Esophagus squamous epithelium (tissue), 5 donors: ENCODE measurements around the gene ADAMTSL1. TPM values are rescaled to one million over a fixed set of nuclear protein-coding genes. Genes with fewer than 3 reads are reported as not detected.

Experiments
- DNase-seq: peaks from one replicate; lab custom pipeline; 2025; lab: John Stamatoyannopoulos, UW
- H3K27ac ChIP-seq, 4 donors: fragments of 200-600 bp; sonication (generic); one replicate each; pipeline ENCODE4 v1.5.1; 2016 to 2019; ENCODE audit warnings: mild to moderate bottlenecking in 1 of 4
- H3K27me3 ChIP-seq, 4 donors: fragments of 200-600 bp; sonication (generic); 1 replicate in 3 of 4; 2 replicates in 1 of 4; pipeline versions ENCODE4 v1.5.1 to v1.6.0; 2017 to 2021; ENCODE audit warnings: antibody characterized with exemption in 1 of 4
- H3K36me3 ChIP-seq, 3 donors: fragments of 200-600 bp; sonication (generic); one replicate each; pipeline ENCODE4 v1.5.1; 2016 to 2019
- H3K4me1 ChIP-seq, 3 donors: fragments of 200-600 bp; sonication (generic); one replicate each; pipeline ENCODE4 v1.5.1; 2017 to 2019
- H3K4me3 ChIP-seq, 4 donors: fragments of 200-600 bp; sonication (generic); 1 replicate in 3 of 4; 2 replicates in 1 of 4; pipeline ENCODE4 v1.5.1; 2016 to 2019; ENCODE audit warnings: mild to moderate bottlenecking in 2 of 4, moderate library complexity in 1 of 4
- H3K9me3 ChIP-seq, 3 donors: fragments of 200-600 bp; sonication (generic); one replicate each; pipeline ENCODE4 v1.5.1; 2016 to 2019
- POLR2A ChIP-seq, 4 donors: fragments of 450-650 bp; IDR thresholded peaks; one replicate each; pipeline ENCODE4 v1.6.1; 2017; ENCODE audit warnings: antibody characterized with exemption in 4 of 4, mild to moderate bottlenecking in 4 of 4, moderate library complexity in 3 of 4
- WGBS, 2 donors: methylation state at CpG; one replicate each; pipeline ENCODE4 v1.1.5; 2018; 5-methylcytosine and 5-hydroxymethylcytosine counted together
- intact Hi-C: fragments of 100-400 bp; cut with DNase I; formaldehyde crosslinking; loops from one replicate; pipeline ENCODE4 v1.15.0; 2022
- total RNA-seq, 4 donors: library from RNA; depleted of rRNA; stranded (reverse); fragments of >200 nt; gene quantifications; one replicate each; pipeline ENCODE4 v1.1.0, GENCODE V29; 2016
- TF ChIP-seq, protein P1 (sequence below), 6 experiments: fragments of 450-650 bp in 4 of 6; fragments of 200-600 bp in 2 of 6; sonication (generic) in 2 of 6; IDR thresholded peaks; one replicate each; pipeline ENCODE4 v1.5.1; 2016 to 2019; ENCODE audit warnings: antibody characterized with exemption in 6 of 6, mild to moderate bottlenecking in 4 of 6, moderate library complexity in 4 of 6
- donor health status: DM: yes; HTN: yes; CAD: no.

ADAMTSL1 gene
- total RNA-seq, 4 donors from 2014 or later, result 0.80 to 23.7 (median 2.3) TPM

DNA sequence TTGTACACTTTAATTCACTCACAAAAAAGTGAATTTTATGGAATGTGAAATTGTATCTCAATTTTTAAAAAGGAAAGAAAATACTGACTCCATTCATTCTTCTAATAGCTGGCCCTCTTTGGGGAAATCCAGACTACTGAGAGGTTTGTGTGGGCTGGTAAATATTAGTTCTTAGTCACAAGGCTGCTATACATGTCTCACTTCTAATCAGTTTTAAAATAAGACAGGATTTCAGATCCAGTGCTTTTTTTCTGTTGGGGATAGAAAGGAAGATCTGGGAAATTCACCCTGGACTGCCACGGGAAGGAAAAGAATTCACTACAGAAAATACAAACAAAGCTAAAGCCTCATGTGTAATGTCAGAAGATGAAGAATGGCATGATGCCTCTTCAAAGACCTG is 32.7 kb upstream of the ADAMTSL1 start:
- 17% methylated on average over 1 of the region's 1 CpG for WGBS, 2 donors
- no peak overlapping the region for H3K27ac ChIP-seq
- H3K9me3 ChIP-seq, result no peaks in the 10 kb centered on the region
- no peaks in the 10 kb centered on the region for H3K27me3 ChIP-seq
- no peak for DNase-seq
- H3K4me3 ChIP-seq, result no peak overlapping the region
- H3K4me1 ChIP-seq, result peaks cover 0 to 59% (median 8%) of the 10 kb centered on the region in 3 donors
- no peaks in the 10 kb centered on the region for H3K36me3 ChIP-seq
- TF ChIP-seq, protein P1, sequence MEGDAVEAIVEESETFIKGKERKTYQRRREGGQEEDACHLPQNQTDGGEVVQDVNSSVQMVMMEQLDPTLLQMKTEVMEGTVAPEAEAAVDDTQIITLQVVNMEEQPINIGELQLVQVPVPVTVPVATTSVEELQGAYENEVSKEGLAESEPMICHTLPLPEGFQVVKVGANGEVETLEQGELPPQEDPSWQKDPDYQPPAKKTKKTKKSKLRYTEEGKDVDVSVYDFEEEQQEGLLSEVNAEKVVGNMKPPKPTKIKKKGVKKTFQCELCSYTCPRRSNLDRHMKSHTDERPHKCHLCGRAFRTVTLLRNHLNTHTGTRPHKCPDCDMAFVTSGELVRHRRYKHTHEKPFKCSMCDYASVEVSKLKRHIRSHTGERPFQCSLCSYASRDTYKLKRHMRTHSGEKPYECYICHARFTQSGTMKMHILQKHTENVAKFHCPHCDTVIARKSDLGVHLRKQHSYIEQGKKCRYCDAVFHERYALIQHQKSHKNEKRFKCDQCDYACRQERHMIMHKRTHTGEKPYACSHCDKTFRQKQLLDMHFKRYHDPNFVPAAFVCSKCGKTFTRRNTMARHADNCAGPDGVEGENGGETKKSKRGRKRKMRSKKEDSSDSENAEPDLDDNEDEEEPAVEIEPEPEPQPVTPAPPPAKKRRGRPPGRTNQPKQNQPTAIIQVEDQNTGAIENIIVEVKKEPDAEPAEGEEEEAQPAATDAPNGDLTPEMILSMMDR (IDR thresholded peaks at IDR 0.05), result no peak
- no peak for TF ChIP-seq POLR2A (IDR thresholded peaks at IDR 0.05)
- intact Hi-C loops, result no loop called here

DNA sequence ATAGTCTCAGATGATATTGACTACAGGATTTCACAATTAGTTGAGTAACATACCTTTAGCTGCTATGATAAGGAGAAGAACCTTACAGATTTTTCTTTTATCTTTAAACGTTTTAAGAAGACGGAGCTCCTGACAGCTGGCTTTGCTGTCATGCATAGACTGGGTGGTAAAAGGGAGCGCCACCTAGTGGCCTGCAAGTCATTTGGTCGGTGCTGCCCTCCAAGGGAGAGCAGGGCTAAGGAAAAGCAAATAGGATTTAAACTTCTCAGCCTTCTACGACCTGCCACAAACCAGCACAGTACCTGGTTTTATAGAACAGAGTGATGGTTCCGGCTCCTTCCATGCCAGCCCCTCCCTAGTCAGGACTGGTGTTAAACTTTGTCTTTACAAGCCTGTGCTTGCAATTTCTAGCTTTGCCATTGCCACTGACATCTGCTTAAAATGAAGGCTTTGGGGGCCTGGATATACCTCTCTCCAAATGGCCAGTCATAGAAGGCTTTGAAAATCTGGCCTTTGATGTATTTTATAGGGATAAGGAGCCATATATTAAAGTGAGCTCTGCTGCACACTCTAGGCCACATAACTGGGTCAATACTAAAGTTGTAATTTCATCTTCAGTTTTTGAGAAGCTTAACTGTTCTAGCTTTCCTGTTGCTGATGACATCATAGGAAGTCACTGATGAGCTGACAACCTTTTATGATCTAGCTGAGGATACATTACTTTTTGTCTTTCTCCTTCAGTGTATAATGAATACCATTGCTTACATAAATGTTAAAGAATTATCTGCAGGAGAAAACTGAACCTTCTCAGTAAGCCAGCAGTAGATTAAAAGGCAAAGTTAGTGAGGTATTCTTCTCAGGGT is 31.1 kb upstream of the ADAMTSL1 start:
- intact Hi-C loops, result no loop called here
- Histone ChIP-seq H3K36me3 (no peaks in the 10 kb centered on the region), H3K4me1 (peaks cover 0 to 65% (median 21%) of the 10 kb centered on the region in 3 donors), H3K9me3 (no peaks in the 10 kb centered on the region), H3K27ac (peak overlapping the region; percentile 5 to 50 (median 36)), H3K4me3 (no peak overlapping the region), H3K27me3 (no peaks in the 10 kb centered on the region)
- no peak for DNase-seq
- TF ChIP-seq, protein P1 (IDR thresholded peaks at IDR 0.05), result peak in 5 of 6 experiments; percentile 69 to 84 (median 83)
- TF ChIP-seq POLR2A (IDR thresholded peaks at IDR 0.05), result no peak
- 6 to 9% methylated on average over 6 of the region's 6 CpGs for WGBS, 2 donors

DNA sequence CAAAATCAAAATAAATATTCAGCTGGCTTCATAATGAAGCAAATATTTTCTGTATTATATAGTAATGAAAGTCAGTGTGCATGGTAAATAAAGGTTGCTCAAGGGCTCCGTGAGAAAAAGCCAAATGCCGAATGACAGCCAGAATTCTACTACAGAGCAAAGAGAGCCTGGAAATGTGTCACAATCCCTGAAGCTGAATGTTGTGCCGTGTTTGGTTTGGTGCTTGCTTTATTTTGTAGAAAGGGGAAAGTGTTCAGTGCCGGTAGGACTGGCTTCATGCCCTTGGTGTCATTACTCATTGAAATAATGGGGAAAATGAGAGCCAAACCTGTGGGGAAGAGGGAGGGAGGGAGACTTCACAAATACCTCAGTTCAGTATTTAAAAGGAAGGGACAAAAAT is 26.8 kb upstream of the ADAMTSL1 start:
- Histone ChIP-seq H3K27me3 (no peaks in the 10 kb centered on the region), H3K27ac (peak overlapping the region; percentile 18 to 62 (median 50)), H3K36me3 (no peaks in the 10 kb centered on the region), H3K4me1 (peaks cover 0 to 60% (median 26%) of the 10 kb centered on the region in 3 donors), H3K9me3 (no peaks in the 10 kb centered on the region), H3K4me3 (no peak overlapping the region)
- TF ChIP-seq, protein P1 (IDR thresholded peaks at IDR 0.05), result no peak
- TF ChIP-seq POLR2A (IDR thresholded peaks at IDR 0.05), result no peak
- 21 to 33% methylated on average over 4 of the region's 4 CpGs for WGBS, 2 donors
- intact Hi-C loops, result no loop called here
- no peak for DNase-seq

DNA sequence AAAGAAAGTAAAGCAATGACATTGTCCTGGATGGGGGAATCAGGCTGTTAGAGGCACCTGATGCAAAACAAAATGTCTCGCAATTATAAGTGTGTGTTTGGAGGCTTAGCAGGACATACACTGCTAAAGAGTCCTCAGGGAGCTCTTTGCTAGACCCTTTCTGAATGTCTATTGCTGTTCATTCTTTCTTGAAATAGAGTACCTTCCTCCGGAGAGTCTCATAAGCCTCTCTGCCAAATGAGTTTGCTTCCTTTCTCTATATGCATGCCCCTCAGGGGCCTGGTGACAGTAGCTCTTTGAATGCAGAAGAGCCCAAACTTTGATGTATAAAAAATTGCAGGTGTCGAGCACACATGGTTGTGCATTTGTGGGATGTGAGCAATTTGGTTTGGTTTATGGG is 26.4 kb upstream of the ADAMTSL1 start:
- Histone ChIP-seq H3K27me3 (no peaks in the 10 kb centered on the region), H3K27ac (peak overlapping the region; percentile 18 to 62 (median 50)), H3K4me3 (no peak overlapping the region), H3K9me3 (no peaks in the 10 kb centered on the region), H3K4me1 (peaks cover 0 to 56% (median 26%) of the 10 kb centered on the region in 3 donors), H3K36me3 (no peaks in the 10 kb centered on the region)
- DNase-seq, result no peak
- whole genome bisulfite sequencing, 2 donors, result 43 to 67% methylated on average over 3 of the region's 3 CpGs
- intact Hi-C loops, result no loop called here
- TF ChIP-seq, protein P1 (IDR thresholded peaks at IDR 0.05), result no peak
- TF ChIP-seq POLR2A (IDR thresholded peaks at IDR 0.05), result no peak

DNA sequence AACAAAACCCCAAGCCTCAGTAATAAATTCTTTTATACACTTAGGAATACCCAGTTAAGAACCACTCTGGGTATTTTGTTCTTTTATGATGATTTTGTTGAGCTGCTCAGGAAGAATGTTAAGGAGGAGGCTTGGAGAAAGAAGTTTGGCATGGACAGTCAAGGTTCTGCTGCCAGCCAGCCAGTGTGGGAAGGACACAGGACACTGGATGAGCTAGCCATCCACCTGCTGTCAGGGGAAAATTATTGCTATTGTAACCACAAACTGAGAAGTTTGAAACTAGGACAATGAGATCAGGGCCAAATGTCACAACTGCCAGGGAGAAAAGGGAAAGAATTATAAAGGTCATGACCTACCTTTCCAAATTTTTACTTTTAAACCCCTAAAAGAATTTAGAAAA is 25.9 kb upstream of the ADAMTSL1 start:
- H3K27ac ChIP-seq, result peak overlapping the region in 2 of 4 donors; percentile 18 to 54
- H3K4me3 ChIP-seq, result no peak overlapping the region
- H3K4me1 ChIP-seq, result peaks cover 0 to 50% (median 22%) of the 10 kb centered on the region in 3 donors
- TF ChIP-seq, protein P1 (IDR thresholded peaks at IDR 0.05), result no peak
- TF ChIP-seq POLR2A (IDR thresholded peaks at IDR 0.05), result no peak
- no peak for DNase-seq
- H3K9me3 ChIP-seq, result no peaks in the 10 kb centered on the region
- H3K36me3 ChIP-seq, result no peaks in the 10 kb centered on the region
- H3K27me3 ChIP-seq, result no peaks in the 10 kb centered on the region
- intact Hi-C loops, result no loop called here
